CD8-positive, alpha-beta memory T cell (primary cell): ENCODE results near the gene TBX2. TPM values are rescaled to one million over a fixed set of nuclear protein-coding genes. Genes with fewer than 3 reads are reported as not detected.

Experiments
- CTCF ChIA-PET: fragments of 350-600 bp; sonication (Branson Sonifier 250); formaldehyde crosslinking; loops from one replicate; lab custom pipeline; 2021; ENCODE audit warnings: antibody characterized with exemption; lab: Charles Lee
- POLR2A ChIA-PET: fragments of 350-600 bp; sonication (Branson Sonifier 250); formaldehyde crosslinking; loops from one replicate; lab custom pipeline; 2021; ENCODE audit warnings: antibody characterized with exemption; lab: Charles Lee
- DNase-seq, 5 donors: peaks; one replicate each; pipeline versions ENCODE4 v3.0.0 to v3.0.0-alpha.2; 2020 to 2022; ENCODE audit warnings: mixed read lengths in 1 of 5
- H3K27ac ChIP-seq: one replicate; pipeline ENCODE4 v1.7.0; 2013; ENCODE audit warnings: low read depth, mild to moderate bottlenecking, low read length, moderate library complexity
- H3K27me3 ChIP-seq: 2 replicates; pipeline ENCODE4 v1.7.0; 2013; ENCODE audit warnings: low read length, mild to moderate bottlenecking; ENCODE audit not compliant: insufficient read depth, poor library complexity, severe bottlenecking
- H3K36me3 ChIP-seq: 2 replicates; pipeline ENCODE4 v1.7.0; 2013; ENCODE audit warnings: mild to moderate bottlenecking, low read length, moderate library complexity; ENCODE audit not compliant: insufficient read depth
- H3K4me1 ChIP-seq: 2 replicates; pipeline ENCODE4 v1.7.0; 2013; ENCODE audit warnings: mild to moderate bottlenecking, low read length, moderate library complexity; ENCODE audit not compliant: insufficient read depth
- H3K4me3 ChIP-seq: 2 replicates; pipeline ENCODE4 v1.7.0; 2013; ENCODE audit warnings: mild to moderate bottlenecking, low read length
- H3K9me3 ChIP-seq: 2 replicates; pipeline ENCODE4 v1.7.0; 2013; ENCODE audit warnings: mild to moderate bottlenecking, low read length
- H3K27ac Mint-ChIP-seq, 8 donors: one replicate each; pipeline ENCODE4 v1.8.0; 2020 to 2021; ENCODE audit warnings: mixed read lengths in 8 of 8, mild to moderate bottlenecking in 6 of 8, inconsistent platforms in 3 of 8, moderate library complexity in 3 of 8
- H3K27me3 Mint-ChIP-seq, 2 donors: one replicate each; pipeline ENCODE4 v1.8.0; 2020 to 2021; ENCODE audit warnings: mixed read lengths in 2 of 2, mild to moderate bottlenecking in 1 of 2, moderate library complexity in 1 of 2
- H3K36me3 Mint-ChIP-seq, 3 donors: one replicate each; pipeline ENCODE4 v1.8.0; 2020 to 2021; ENCODE audit warnings: mixed read lengths in 3 of 3, inconsistent platforms in 1 of 3, mild to moderate bottlenecking in 1 of 3
- H3K4me1 Mint-ChIP-seq, 3 donors: one replicate each; pipeline ENCODE4 v1.8.0; 2020 to 2021; ENCODE audit warnings: mixed read lengths in 3 of 3, inconsistent platforms in 1 of 3, mild to moderate bottlenecking in 1 of 3
- H3K4me3 Mint-ChIP-seq, 7 donors: one replicate each; pipeline ENCODE4 v1.8.0; 2020 to 2021; ENCODE audit warnings: mixed read lengths in 7 of 7, mild to moderate bottlenecking in 6 of 7, moderate library complexity in 4 of 7, inconsistent platforms in 2 of 7
- H3K9me3 Mint-ChIP-seq, 5 donors: one replicate each; pipeline ENCODE4 v1.8.0; 2020 to 2022; ENCODE audit warnings: mixed read lengths in 5 of 5, mild to moderate bottlenecking in 3 of 5, moderate library complexity in 2 of 5, inconsistent platforms in 1 of 5
- polyA plus RNA-seq: library from polyadenylated mRNA; unstranded; fragments of 300-500 nt; fragmentation: Illumina TruSeq; gene quantifications from one replicate; pipeline ENCODE4 v1.2.3, GENCODE V29; 2021
- total RNA-seq, 2 experiments: library from RNA; stranded (reverse); gene quantifications; one replicate each; pipeline ENCODE4 v1.2.3, GENCODE V29; 2021

TBX2 gene
- total and polyA plus RNA-seq, 3 experiments from 2014 or later: 0.11 to 0.13 TPM; not detected in 1

DNA sequence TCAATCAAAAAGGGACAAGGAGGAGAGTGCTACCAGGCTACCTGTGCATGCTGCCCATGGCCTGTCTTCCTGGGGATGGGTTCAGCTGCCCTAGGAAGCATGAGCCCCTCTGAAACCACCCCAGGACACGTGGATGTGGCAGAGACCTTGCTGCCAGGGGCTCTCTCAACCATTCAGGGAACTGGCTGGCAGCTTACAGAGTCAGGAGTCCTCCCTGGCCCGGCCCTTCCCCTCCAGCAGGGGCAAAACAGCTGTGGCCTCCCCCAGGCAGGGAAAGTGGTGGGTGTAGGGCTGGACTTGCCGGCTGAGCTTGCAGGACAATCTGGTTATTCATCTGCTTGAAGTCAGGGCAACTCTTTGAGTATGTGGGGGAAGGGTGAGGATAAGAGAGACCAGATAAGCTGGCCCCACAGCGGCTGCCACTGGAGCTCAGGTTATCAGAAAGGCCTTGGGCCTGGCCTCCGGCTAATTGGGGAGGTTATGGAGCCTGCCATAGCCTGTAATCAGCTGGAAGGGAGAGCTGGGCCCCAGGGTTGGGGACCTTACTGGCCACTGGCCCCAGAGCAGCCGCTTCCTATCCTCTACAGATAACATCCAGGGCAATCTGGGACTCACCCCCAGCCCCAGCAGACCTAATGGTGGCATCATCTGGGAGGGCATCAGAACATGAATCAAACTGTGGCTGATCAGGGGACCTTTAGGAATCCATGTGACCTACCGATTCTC lies 5.6 kb upstream of the TBX2 start:
- Mint-ChIP-seq H3K27me3 (peaks cover 24 to 31% of the 10 kb centered on the region in 2 donors), H3K36me3 (peaks cover 4 to 6% (median 6%) of the 10 kb centered on the region in 3 donors), H3K4me3 (peak overlapping the region in 1 of 7 donors; percentile 20), H3K9me3 (peaks cover 0 to 2% (median 0%) of the 10 kb centered on the region in 5 donors), H3K27ac (peak overlapping the region in 1 of 8 donors; percentile 52), H3K4me1 (peaks cover 11 to 26% (median 15%) of the 10 kb centered on the region in 3 donors)
- ChIA-PET CTCF (interaction anchor here (1.1 to 2.8 kb wide), 3 partner anchors 19 to 673 kb away, joined by 3 to 9 read pairs (median 4); no protein-coding TSS in a partner anchor), POLR2A (no interaction called here)
- Histone ChIP-seq H3K27ac (no peak overlapping the region), H3K4me1 (peaks cover 8% of the 10 kb centered on the region), H3K36me3 (no peaks in the 10 kb centered on the region), H3K9me3 (no peaks in the 10 kb centered on the region), H3K27me3 (peaks cover 10% of the 10 kb centered on the region), H3K4me3 (no peak overlapping the region)
- DNase-seq: no peak

DNA sequence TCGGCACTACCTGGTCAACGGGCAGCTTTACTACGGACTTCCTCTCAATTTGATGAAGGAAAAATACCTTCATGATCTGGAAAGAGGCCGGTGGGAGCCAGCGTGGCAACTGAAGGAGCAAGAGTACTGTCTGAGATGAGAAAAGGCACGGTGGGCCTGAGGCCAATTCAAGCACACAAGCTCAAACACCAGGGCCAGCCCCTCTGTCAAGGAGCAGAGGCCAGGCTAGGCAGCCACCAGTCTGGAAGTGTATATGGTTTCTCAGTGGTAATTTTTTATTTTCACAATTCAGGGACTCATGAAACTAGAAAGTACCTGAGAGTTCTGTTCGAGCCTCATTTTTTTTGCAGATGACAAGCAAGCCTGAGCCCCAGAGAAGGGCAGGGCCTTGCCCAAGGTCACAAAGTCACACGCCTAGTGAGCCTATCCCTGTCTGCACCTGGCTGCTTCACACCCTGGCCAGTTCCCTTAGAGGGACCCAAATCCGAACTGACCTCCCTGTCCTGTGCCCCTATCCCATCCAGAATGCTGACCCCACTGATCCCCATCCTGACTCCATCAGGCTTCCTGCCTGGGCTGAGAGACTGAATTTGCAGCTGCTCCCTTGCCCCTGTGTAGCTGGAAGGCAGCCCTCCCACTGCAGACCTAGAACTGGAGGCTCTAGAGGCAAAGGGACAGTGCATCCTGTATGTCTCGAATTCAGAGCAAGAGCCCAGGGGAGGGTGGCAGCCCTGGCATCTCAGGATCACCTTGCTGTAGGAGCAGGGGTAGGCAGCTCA lies 4.8 kb upstream of the TBX2 start:
- H3K4me3 Mint-ChIP-seq: peak overlapping the region in 3 of 7 donors; percentile 20 to 44 (median 38)
- POLR2A ChIA-PET: no interaction called here
- peaks cover 11 to 19% (median 14%) of the 10 kb centered on the region in 3 donors for H3K4me1 Mint-ChIP-seq
- DNase-seq: peak in 1 of 5 donors; percentile 26
- Histone ChIP-seq H3K36me3 (no peaks in the 10 kb centered on the region), H3K27ac (no peak overlapping the region), H3K9me3 (no peaks in the 10 kb centered on the region), H3K4me3 (no peak overlapping the region), H3K4me1 (peaks cover 8% of the 10 kb centered on the region), H3K27me3 (peaks cover 10% of the 10 kb centered on the region)
- CTCF ChIA-PET: interaction anchor here (1.1 to 2.8 kb wide), 3 partner anchors 18 to 674 kb away, joined by 3 to 9 read pairs (median 4); no protein-coding TSS in a partner anchor
- H3K36me3 Mint-ChIP-seq: peaks cover 4 to 6% (median 6%) of the 10 kb centered on the region in 3 donors
- H3K27ac Mint-ChIP-seq: peak overlapping the region in 2 of 8 donors; percentile 8 to 52
- H3K9me3 Mint-ChIP-seq: peaks cover 0 to 2% (median 0%) of the 10 kb centered on the region in 5 donors
- H3K27me3 Mint-ChIP-seq: peaks cover 25 to 31% of the 10 kb centered on the region in 2 donors

DNA sequence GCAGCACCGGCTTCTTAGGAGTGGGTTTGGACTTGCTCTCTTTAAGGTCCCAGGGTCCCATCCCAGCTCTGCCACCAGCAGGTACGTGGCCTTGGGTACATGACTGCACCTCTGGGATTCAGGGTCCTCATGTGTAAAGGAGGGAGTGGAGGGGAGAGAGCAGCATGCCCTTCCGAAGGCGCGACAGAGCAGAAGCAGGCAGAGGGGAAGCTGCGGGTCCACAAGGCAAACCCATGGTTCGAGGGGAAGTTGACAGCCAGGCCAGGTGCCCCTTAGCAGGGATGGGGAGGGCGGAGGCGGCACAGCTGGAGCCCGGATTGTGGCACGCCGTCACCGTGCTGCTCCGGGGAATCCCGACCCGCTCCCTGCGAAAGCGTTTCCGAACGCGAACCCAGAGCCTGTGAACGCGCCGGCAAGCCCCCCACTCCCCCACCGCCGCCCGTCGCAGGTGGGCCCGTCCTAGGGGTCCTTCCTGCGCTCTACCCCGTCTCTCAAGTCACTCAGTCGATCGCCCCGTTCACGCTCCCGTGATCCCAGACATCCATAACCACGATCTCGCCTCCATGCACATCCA lies 4.1 kb upstream of the TBX2 start:
- Mint-ChIP-seq H3K36me3 (peaks cover 4 to 6% (median 6%) of the 10 kb centered on the region in 3 donors), H3K4me1 (peaks cover 11 to 18% (median 14%) of the 10 kb centered on the region in 3 donors), H3K27me3 (peaks cover 27 to 31% of the 10 kb centered on the region in 2 donors), H3K27ac (peak overlapping the region in 1 of 8 donors; percentile 34), H3K4me3 (peak overlapping the region in 1 of 7 donors; percentile 42), H3K9me3 (peaks cover 0 to 2% (median 0%) of the 10 kb centered on the region in 5 donors)
- H3K27me3 ChIP-seq: peaks cover 10% of the 10 kb centered on the region
- peaks cover 8% of the 10 kb centered on the region for H3K4me1 ChIP-seq
- DNase-seq: no peak
- H3K4me3 ChIP-seq: no peak overlapping the region
- no peak overlapping the region for H3K27ac ChIP-seq
- ChIA-PET POLR2A (no interaction called here), CTCF (interaction anchor here (2.8 kb wide), 1 partner anchor 17 kb away, joined by 9 read pairs; no protein-coding TSS in a partner anchor)
- no peaks in the 10 kb centered on the region for H3K36me3 ChIP-seq
- H3K9me3 ChIP-seq: no peaks in the 10 kb centered on the region

DNA sequence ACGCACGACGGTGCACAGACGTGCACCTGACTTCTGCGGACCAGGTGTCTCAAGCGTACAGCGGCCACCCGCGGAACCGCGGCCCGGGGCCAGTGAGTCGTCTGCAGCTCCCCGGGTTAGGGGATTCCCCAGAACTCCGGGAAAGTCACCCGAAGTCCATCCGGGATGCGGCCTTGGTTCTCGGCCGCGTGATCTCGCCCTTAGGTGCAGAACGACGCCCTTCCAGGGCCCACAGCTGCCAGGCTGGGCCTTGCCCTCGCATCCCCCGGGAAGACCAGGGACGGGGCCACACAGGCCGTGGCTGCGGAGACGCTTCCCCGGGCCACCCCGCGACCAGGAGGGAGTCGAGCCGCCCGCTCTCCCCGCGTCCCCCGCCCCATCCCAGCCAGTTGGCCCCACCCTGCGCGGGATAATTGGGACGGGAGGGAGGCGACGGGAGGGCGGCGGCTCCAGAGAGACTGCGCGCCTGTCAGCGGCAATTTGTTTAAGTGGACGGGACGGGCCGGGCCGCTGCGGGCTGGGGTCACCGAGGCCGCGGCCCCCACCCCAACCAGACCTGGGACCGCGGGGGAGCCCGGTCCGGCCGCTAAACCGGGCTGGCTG lies 3.6 kb upstream of the TBX2 start:
- Histone ChIP-seq H3K36me3 (no peaks in the 10 kb centered on the region), H3K27ac (no peak overlapping the region), H3K9me3 (no peaks in the 10 kb centered on the region), H3K4me1 (peaks cover 13% of the 10 kb centered on the region), H3K4me3 (no peak overlapping the region), H3K27me3 (peaks cover 13% of the 10 kb centered on the region)
- Mint-ChIP-seq H3K4me1 (peaks cover 13 to 23% (median 15%) of the 10 kb centered on the region in 3 donors), H3K4me3 (no peak overlapping the region), H3K27me3 (peaks cover 31 to 37% of the 10 kb centered on the region in 2 donors), H3K27ac (peak overlapping the region in 1 of 8 donors; percentile 31), H3K36me3 (peaks cover 4 to 6% (median 6%) of the 10 kb centered on the region in 3 donors), H3K9me3 (peaks cover 0 to 2% (median 0%) of the 10 kb centered on the region in 5 donors)
- no peak for DNase-seq
- CTCF ChIA-PET: interaction anchor here (1.0 to 2.8 kb wide), 2 partner anchors 16 to 17 kb away, joined by 3 to 9 read pairs; no protein-coding TSS in a partner anchor
- POLR2A ChIA-PET: no interaction called here

DNA sequence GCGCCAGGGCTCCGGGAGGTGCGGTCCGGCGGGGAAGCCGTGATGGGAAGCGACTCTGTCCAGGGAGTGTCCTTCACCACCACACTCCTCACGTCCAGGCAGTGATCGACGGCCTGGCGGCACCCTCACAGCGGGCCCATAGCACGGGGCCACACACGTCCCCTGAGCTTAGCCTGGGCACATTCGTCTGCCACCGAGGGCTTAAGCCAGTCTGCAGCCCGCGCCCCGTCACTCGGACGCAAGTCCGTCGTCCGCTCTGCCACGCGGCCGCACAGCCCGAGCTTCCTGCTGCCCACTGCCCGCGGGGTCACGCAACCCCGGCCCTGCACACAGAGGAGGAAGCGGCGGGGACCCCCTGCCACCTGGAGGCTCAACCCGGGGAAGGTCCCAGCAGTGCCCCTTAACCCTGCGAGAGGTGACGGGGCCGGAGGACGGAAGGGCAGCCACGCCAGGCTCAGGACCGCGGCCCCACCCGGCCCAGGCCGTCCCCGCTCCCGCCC lies 3.0 kb upstream of the TBX2 start:
- Histone ChIP-seq H3K4me3 (no peak overlapping the region), H3K27me3 (peaks cover 18% of the 10 kb centered on the region)

DNA sequence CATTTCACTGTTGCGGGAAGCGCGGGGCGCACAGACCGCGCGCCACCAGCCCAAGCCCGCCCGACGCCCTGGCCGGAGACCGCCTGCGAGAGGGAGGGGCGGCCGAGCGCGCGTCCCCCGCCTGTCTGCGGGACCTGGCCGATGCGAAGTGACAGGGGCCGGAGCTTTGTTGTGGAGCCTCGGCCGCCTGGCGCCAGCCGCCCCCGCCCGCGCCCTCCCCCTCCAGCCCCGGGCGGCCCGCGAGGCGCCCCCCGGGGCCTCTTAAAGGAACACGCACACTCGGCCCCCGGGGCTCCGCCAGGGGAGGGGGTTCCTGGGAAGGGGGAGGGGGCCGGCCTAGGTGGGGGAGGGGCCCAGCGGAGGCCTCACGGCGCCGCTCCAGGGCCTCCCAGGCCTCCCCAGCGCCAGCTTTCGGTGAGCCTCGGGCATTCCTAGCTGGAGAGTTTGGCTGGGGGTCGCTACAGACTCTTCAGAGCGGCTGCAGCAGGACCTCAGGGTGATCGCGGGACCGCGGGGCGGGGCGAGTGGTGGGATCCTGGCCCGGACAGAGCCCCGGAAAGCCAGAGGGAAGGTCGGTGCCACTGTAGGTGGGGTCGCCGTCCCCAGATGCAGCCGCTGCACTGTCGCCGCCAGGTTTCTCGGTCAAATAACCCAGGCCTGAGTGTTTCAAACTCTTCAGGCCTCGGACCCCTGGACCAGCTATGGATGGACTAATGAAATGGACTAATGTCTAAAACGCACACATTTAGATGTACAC lies 2.4 kb upstream of the TBX2 start:
- Mint-ChIP-seq H3K36me3 (peaks cover 1 to 6% (median 2%) of the 10 kb centered on the region in 3 donors), H3K27me3 (peaks cover 41 to 45% of the 10 kb centered on the region in 2 donors), H3K4me1 (peaks cover 19 to 31% (median 20%) of the 10 kb centered on the region in 3 donors), H3K9me3 (peaks cover 0 to 2% (median 0%) of the 10 kb centered on the region in 5 donors), H3K4me3 (peak overlapping the region in 2 of 7 donors; percentile 69 to 75), H3K27ac (no peak overlapping the region)
- Histone ChIP-seq H3K9me3 (no peaks in the 10 kb centered on the region), H3K4me3 (no peak overlapping the region), H3K4me1 (peaks cover 20% of the 10 kb centered on the region), H3K27ac (no peak overlapping the region), H3K36me3 (no peaks in the 10 kb centered on the region), H3K27me3 (peaks cover 23% of the 10 kb centered on the region)
- peak in 1 of 5 donors; percentile 33 for DNase-seq
- ChIA-PET CTCF (interaction anchor here (0.7 to 1.0 kb wide), 3 partner anchors 10 to 124 kb away, joined by 3 to 4 read pairs (median 3); no protein-coding TSS in a partner anchor), POLR2A (interaction anchor here (0.6 kb wide), 1 partner anchor 433 kb away, joined by 3 read pairs; no protein-coding TSS in a partner anchor)

More for the DNA sequence above, 3.0 kb upstream of the TBX2 start:
- POLR2A ChIA-PET: no interaction called here
- no peaks in the 10 kb centered on the region for H3K36me3 ChIP-seq
- H3K36me3 Mint-ChIP-seq: peaks cover 4 to 6% (median 6%) of the 10 kb centered on the region in 3 donors
- peaks cover 18% of the 10 kb centered on the region for H3K4me1 ChIP-seq
- peaks cover 18 to 29% (median 19%) of the 10 kb centered on the region in 3 donors for H3K4me1 Mint-ChIP-seq
- no peaks in the 10 kb centered on the region for H3K9me3 ChIP-seq
- no peak overlapping the region for H3K27ac Mint-ChIP-seq
- H3K27me3 Mint-ChIP-seq: peaks cover 36 to 42% of the 10 kb centered on the region in 2 donors
- CTCF ChIA-PET: interaction anchor here (0.9 to 1.0 kb wide), 2 partner anchors 9 to 16 kb away, joined by 3 read pairs; no protein-coding TSS in a partner anchor
- DNase-seq: no peak
- H3K9me3 Mint-ChIP-seq: peaks cover 0 to 2% (median 0%) of the 10 kb centered on the region in 5 donors
- no peak overlapping the region for H3K27ac ChIP-seq
- no peak overlapping the region for H3K4me3 Mint-ChIP-seq
